Measurements from ENCODE around the gene PTPN9. TPM values are rescaled to one million over a fixed set of nuclear protein-coding genes. Genes with fewer than 3 reads are reported as not detected.

Gene PTPN9
- total and polyA plus RNA-seq, 2 of the 13 experiments (the other 11 are each of a cell fraction or from before 2014, with no cell fraction given), result 16.6 to 19.9 TPM

DNA sequence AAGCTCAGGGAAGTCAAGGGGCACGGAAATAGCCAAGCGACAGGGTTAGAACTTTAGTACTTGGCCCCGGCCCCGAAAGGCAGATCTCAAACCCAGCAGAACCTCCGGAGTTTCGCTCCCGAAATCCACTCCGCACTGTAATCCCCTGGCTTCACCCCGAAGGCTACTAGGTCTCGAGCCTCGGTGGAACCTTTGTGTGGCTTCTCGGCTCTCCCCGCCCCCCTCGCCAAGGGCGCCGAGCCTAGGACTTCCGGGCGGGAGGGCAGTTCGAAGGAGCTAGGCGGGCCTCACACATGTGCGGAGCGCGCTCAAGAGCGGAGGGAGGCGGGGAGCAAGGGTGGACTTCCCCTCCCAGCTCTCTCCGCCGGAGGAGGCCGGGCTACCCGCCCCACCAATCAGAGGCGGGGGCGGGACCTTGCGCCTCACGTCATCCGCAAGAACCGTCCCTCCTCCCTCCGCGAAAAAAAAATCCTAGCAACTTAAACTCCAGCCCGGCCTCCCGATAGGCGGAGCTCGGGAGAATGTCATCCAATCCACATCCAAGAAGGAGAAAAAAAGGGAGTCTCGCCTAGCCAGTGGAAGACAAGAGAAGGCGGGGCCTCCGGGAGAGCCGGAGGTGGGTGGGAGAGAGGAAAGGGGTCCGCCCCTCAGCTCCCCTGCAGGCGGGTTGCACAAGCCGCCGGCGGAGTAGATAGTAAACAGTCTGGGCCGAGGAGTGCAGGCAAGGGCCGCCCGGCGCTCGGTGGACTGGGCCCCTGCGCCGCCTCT, 125.2 kb downstream of the PTPN9 start (continued):
- TF ChIP-seq, protein P1, sequence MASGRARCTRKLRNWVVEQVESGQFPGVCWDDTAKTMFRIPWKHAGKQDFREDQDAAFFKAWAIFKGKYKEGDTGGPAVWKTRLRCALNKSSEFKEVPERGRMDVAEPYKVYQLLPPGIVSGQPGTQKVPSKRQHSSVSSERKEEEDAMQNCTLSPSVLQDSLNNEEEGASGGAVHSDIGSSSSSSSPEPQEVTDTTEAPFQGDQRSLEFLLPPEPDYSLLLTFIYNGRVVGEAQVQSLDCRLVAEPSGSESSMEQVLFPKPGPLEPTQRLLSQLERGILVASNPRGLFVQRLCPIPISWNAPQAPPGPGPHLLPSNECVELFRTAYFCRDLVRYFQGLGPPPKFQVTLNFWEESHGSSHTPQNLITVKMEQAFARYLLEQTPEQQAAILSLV (CRISPR knock-in tag; IDR thresholded peaks at IDR 0.05; ENCODE audit: borderline replicate concordance), result no peak
- TF ChIP-seq, protein P2, sequence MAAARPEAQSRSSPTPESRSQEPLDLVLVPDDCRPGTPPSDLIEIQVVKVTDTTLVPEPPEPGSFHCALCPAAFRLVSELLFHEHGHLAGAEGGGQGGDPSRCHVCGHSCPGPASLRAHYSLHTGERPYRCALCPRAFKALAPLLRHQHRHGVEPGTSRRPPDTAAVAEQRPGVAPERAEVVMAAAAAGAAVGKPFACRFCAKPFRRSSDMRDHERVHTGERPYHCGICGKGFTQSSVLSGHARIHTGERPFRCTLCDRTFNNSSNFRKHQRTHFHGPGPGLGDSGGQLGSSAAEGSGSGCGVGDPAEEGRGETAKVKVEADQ (CRISPR knock-in tag; IDR thresholded peaks at IDR 0.05; ENCODE audit: borderline replicate concordance), result no peak
- TF ChIP-seq HMGA1 (CRISPR knock-in tag; conservative IDR thresholded peaks at IDR 0.05) (no peak), ZSCAN20 (CRISPR knock-in tag; IDR thresholded peaks at IDR 0.05; ENCODE audit: borderline replicate concordance) (no peak), ZNF256 (CRISPR knock-in tag; conservative IDR thresholded peaks at IDR 0.05) (no peak), AGO1 (IDR thresholded peaks at IDR 0.05; ENCODE audit: low read depth, low read length, poor library complexity, severe bottlenecking) (peak; percentile 86), FOSL2 (CRISPR knock-in tag; IDR thresholded peaks at IDR 0.05) (no peak), MATR3 (CRISPR knock-in tag; IDR thresholded peaks at IDR 0.05) (no peak), GTF2F1 (IDR thresholded peaks at IDR 0.05; ENCODE audit: low read length) (no peak), ATF7-NPFF (CRISPR knock-in tag; IDR thresholded peaks at IDR 0.05; ENCODE audit: low read depth) (peak; percentile 89), ZBTB8A (CRISPR knock-in tag; IDR thresholded peaks at IDR 0.05; ENCODE audit: borderline replicate concordance, low read depth) (no peak), ZNF562 (CRISPR knock-in tag; IDR thresholded peaks at IDR 0.05; ENCODE audit: borderline replicate concordance) (no peak), FOXP1 (IDR thresholded peaks at IDR 0.05) (no peak), FOXP1 (CRISPR knock-in tag; IDR thresholded peaks at IDR 0.05) (no peak)
- TF ChIP-seq, protein P3, sequence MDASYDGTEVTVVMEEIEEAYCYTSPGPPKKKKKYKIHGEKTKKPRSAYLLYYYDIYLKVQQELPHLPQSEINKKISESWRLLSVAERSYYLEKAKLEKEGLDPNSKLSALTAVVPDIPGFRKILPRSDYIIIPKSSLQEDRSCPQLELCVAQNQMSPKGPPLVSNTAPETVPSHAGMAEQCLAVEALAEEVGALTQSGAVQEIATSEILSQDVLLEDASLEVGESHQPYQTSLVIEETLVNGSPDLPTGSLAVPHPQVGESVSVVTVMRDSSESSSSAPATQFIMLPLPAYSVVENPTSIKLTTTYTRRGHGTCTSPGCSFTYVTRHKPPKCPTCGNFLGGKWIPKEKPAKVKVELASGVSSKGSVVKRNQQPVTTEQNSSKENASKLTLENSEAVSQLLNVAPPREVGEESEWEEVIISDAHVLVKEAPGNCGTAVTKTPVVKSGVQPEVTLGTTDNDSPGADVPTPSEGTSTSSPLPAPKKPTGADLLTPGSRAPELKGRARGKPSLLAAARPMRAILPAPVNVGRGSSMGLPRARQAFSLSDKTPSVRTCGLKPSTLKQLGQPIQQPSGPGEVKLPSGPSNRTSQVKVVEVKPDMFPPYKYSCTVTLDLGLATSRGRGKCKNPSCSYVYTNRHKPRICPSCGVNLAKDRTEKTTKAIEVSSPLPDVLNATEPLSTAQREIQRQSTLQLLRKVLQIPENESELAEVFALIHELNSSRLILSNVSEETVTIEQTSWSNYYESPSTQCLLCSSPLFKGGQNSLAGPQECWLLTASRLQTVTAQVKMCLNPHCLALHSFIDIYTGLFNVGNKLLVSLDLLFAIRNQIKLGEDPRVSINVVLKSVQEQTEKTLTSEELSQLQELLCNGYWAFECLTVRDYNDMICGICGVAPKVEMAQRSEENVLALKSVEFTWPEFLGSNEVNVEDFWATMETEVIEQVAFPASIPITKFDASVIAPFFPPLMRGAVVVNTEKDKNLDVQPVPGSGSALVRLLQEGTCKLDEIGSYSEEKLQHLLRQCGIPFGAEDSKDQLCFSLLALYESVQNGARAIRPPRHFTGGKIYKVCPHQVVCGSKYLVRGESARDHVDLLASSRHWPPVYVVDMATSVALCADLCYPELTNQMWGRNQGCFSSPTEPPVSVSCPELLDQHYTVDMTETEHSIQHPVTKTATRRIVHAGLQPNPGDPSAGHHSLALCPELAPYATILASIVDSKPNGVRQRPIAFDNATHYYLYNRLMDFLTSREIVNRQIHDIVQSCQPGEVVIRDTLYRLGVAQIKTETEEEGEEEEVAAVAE (CRISPR knock-in tag; IDR thresholded peaks at IDR 0.05; ENCODE audit: borderline replicate concordance), result peak; percentile 90
- TF ChIP-seq, protein P4, sequence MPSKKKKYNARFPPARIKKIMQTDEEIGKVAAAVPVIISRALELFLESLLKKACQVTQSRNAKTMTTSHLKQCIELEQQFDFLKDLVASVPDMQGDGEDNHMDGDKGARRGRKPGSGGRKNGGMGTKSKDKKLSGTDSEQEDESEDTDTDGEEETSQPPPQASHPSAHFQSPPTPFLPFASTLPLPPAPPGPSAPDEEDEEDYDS (CRISPR knock-in tag; IDR thresholded peaks at IDR 0.05), result peak; percentile 84
- TF ChIP-seq, protein P5, sequence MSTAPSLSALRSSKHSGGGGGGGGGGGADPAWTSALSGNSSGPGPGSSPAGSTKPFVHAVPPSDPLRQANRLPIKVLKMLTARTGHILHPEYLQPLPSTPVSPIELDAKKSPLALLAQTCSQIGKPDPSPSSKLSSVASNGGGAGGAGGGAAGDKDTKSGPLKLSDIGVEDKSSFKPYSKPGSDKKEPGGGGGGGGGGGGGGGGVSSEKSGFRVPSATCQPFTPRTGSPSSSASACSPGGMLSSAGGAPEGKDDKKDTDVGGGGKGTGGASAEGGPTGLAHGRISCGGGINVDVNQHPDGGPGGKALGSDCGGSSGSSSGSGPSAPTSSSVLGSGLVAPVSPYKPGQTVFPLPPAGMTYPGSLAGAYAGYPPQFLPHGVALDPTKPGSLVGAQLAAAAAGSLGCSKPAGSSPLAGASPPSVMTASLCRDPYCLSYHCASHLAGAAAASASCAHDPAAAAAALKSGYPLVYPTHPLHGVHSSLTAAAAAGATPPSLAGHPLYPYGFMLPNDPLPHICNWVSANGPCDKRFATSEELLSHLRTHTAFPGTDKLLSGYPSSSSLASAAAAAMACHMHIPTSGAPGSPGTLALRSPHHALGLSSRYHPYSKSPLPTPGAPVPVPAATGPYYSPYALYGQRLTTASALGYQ (CRISPR knock-in tag; IDR thresholded peaks at IDR 0.05), result no peak; the same call in 1 of the 2 replicates
- TF ChIP-seq, protein P6, sequence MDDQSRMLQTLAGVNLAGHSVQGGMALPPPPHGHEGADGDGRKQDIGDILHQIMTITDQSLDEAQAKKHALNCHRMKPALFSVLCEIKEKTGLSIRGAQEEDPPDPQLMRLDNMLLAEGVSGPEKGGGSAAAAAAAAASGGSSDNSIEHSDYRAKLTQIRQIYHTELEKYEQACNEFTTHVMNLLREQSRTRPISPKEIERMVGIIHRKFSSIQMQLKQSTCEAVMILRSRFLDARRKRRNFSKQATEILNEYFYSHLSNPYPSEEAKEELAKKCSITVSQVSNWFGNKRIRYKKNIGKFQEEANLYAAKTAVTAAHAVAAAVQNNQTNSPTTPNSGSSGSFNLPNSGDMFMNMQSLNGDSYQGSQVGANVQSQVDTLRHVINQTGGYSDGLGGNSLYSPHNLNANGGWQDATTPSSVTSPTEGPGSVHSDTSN (CRISPR knock-in tag; IDR thresholded peaks at IDR 0.05; ENCODE audit: borderline replicate concordance), result no peak

Data from HepG2 (cell line).